MCF 10A (cell line): ENCODE data around the gene PTPRM. TPM values are rescaled to one million over a fixed set of nuclear protein-coding genes. Genes with fewer than 3 reads are reported as not detected.

Experiments used
- BruUV-seq: library from RNA; stranded (reverse); fragments of 400-500 nt; replicated peaks from 2 replicates; lab custom pipeline; 2021; lab: Mats Ljungman, UMichigan
- CTCF ChIA-PET: fragments of 300-600 bp; sonication (Branson Sonifier 250); formaldehyde crosslinking; extraction: SDS; loops from one replicate; lab custom pipeline; 2021; ENCODE audit warnings: antibody characterized with exemption, inconsistent platforms; lab: Yijun Ruan, JAX
- POLR2A ChIA-PET: fragments of 300-600, 350-650 bp; sonication (Branson Sonifier 250); formaldehyde crosslinking; extraction: SDS; loops from one replicate; lab custom pipeline; 2020; ENCODE audit warnings: antibody characterized with exemption, inconsistent platforms; lab: Yijun Ruan, JAX
- DNase-seq: peaks from one replicate; pipeline ENCODE4 v3.0.0-alpha.2; 2018; ENCODE audit not compliant: unreplicated experiment
- H3K27ac Mint-ChIP-seq: one replicate; pipeline ENCODE4 v1.8.0; 2022; ENCODE audit warnings: mild to moderate bottlenecking, low read depth, mixed read lengths; ENCODE audit not compliant: unreplicated experiment
- H3K27me3 Mint-ChIP-seq: one replicate; pipeline ENCODE4 v1.8.0; 2022; ENCODE audit warnings: mixed read lengths; ENCODE audit not compliant: insufficient read depth, unreplicated experiment
- H3K36me3 Mint-ChIP-seq: one replicate; pipeline ENCODE4 v1.8.0; 2022; ENCODE audit warnings: mild to moderate bottlenecking, moderate library complexity, mixed read lengths; ENCODE audit not compliant: insufficient read depth, unreplicated experiment
- H3K4me1 Mint-ChIP-seq: one replicate; pipeline ENCODE4 v1.8.0; 2022; ENCODE audit warnings: mixed read lengths; ENCODE audit not compliant: insufficient read depth, unreplicated experiment
- H3K4me3 Mint-ChIP-seq: one replicate; pipeline ENCODE4 v1.8.0; 2022; ENCODE audit warnings: mild to moderate bottlenecking, moderate library complexity, mixed read lengths; ENCODE audit not compliant: unreplicated experiment
- H3K9me3 Mint-ChIP-seq: one replicate; pipeline ENCODE4 v1.8.0; 2022; ENCODE audit warnings: mixed read lengths; ENCODE audit not compliant: unreplicated experiment
- intact Hi-C: fragments of 100-400 bp; cut with micrococcal nuclease; formaldehyde crosslinking; loops from 2 replicates; pipeline ENCODE4 v1.14.1; 2022
- total RNA-seq: library from RNA; stranded (reverse); gene quantifications from 2 replicates; pipeline ENCODE4 v1.2.3, GENCODE V29; 2022
- TF ChIP-seq, protein P1 (sequence below): fragments of 200-600 bp; IDR thresholded peaks from one replicate; pipeline ENCODE4 v1.8.0; 2022; ENCODE audit warnings: antibody characterized with exemption, mild to moderate bottlenecking; ENCODE audit not compliant: unreplicated experiment

Gene PTPRM
- total RNA-seq, 1 experiment from 2014 or later = 82.8 TPM

GRCh38 chr18:7678389-7678788 lies 111.3 kb downstream of the PTPRM start:
- no peaks in the 10 kb centered on the region for H3K9me3 Mint-ChIP-seq
- POLR2A ChIA-PET = no interaction called here
- no peaks in the 10 kb centered on the region for H3K27me3 Mint-ChIP-seq
- DNase-seq = no peak
- no peak overlapping the region for H3K27ac Mint-ChIP-seq
- intact Hi-C loops = no loop called here
- no peak overlapping the region for H3K4me3 Mint-ChIP-seq
- TF ChIP-seq, protein P1, sequence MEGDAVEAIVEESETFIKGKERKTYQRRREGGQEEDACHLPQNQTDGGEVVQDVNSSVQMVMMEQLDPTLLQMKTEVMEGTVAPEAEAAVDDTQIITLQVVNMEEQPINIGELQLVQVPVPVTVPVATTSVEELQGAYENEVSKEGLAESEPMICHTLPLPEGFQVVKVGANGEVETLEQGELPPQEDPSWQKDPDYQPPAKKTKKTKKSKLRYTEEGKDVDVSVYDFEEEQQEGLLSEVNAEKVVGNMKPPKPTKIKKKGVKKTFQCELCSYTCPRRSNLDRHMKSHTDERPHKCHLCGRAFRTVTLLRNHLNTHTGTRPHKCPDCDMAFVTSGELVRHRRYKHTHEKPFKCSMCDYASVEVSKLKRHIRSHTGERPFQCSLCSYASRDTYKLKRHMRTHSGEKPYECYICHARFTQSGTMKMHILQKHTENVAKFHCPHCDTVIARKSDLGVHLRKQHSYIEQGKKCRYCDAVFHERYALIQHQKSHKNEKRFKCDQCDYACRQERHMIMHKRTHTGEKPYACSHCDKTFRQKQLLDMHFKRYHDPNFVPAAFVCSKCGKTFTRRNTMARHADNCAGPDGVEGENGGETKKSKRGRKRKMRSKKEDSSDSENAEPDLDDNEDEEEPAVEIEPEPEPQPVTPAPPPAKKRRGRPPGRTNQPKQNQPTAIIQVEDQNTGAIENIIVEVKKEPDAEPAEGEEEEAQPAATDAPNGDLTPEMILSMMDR = no peak
- CTCF ChIA-PET = no interaction called here
- BruUV-seq = no TSS peak
- H3K36me3 Mint-ChIP-seq = no peaks in the 10 kb centered on the region
- H3K4me1 Mint-ChIP-seq = peaks cover 11% of the 10 kb centered on the region

- BruUV-seq = no TSS peak
- POLR2A ChIA-PET = no interaction called here
- H3K4me1 Mint-ChIP-seq = peaks cover 11% of the 10 kb centered on the region
- TF ChIP-seq, protein P1 = no peak
- CTCF ChIA-PET = no interaction called here
- intact Hi-C loops = no loop called here
- no peaks in the 10 kb centered on the region for H3K9me3 Mint-ChIP-seq
- H3K4me3 Mint-ChIP-seq = no peak overlapping the region
- no peaks in the 10 kb centered on the region for H3K36me3 Mint-ChIP-seq
- H3K27ac Mint-ChIP-seq = no peak overlapping the region
- H3K27me3 Mint-ChIP-seq = no peaks in the 10 kb centered on the region
- DNase-seq = no peak
Observed at GRCh38 chr18:7678801-7679200, 111.7 kb downstream of the PTPRM start.

- H3K4me3 Mint-ChIP-seq = no peak overlapping the region
- no peaks in the 10 kb centered on the region for H3K27me3 Mint-ChIP-seq
- no peak for DNase-seq
- no TSS peak for BruUV-seq
- intact Hi-C loops = no loop called here
- POLR2A ChIA-PET = no interaction called here
- peaks cover 24% of the 10 kb centered on the region for H3K4me1 Mint-ChIP-seq
- H3K36me3 Mint-ChIP-seq = no peaks in the 10 kb centered on the region
- no peaks in the 10 kb centered on the region for H3K9me3 Mint-ChIP-seq
- CTCF ChIA-PET = interaction anchor here (0.6 to 0.8 kb wide), 2 partner anchors 96 to 115 kb away, joined by 3 to 6 read pairs; no protein-coding TSS in a partner anchor
- TF ChIP-seq, protein P1 = no peak
- no peak overlapping the region for H3K27ac Mint-ChIP-seq
Observed at GRCh38 chr18:7681298-7681697, 114.2 kb downstream of the PTPRM start.

DNA sequence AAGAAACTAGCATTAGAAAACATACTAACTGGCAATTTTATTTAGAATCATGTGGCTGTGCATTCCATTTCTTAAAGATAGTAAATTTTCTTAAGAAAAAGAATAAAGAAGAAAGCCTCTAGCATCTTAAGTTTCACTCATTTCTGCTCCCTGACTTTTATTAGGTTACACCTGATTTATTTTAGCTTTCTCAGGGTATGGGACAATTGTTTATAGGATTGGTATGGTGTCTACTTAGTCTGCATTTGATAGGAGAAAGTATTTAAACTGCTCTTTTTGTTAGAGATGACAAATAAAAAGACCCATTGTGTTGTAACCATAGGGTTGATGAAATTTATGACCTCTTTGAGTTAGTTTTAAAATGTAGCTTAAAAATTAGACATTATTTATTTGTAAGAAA lies 115.2 kb downstream of the PTPRM start:
- H3K4me1 Mint-ChIP-seq = peaks cover 15% of the 10 kb centered on the region
- H3K27ac Mint-ChIP-seq = no peak overlapping the region
- H3K36me3 Mint-ChIP-seq = no peaks in the 10 kb centered on the region
- TF ChIP-seq, protein P1 = no peak
- intact Hi-C loops = no loop called here
- ChIA-PET POLR2A (no interaction called here), CTCF (interaction anchor here (0.6 to 0.7 kb wide), 3 partner anchors 14 to 708 kb away, joined by 3 to 6 read pairs (median 4); no protein-coding TSS in a partner anchor)
- no TSS peak for BruUV-seq
- no peaks in the 10 kb centered on the region for H3K27me3 Mint-ChIP-seq
- no peak overlapping the region for H3K4me3 Mint-ChIP-seq
- no peaks in the 10 kb centered on the region for H3K9me3 Mint-ChIP-seq
- no peak for DNase-seq
